Fibroblast of lung (primary cell): ENCODE data around the gene AZIN2. TPM values are rescaled to one million over a fixed set of nuclear protein-coding genes. Genes with fewer than 3 reads are reported as not detected.

Experiments
- DNase-seq, 2 donors: peaks; one replicate each; pipeline versions ENCODE4 v3.0.0 to v3.0.0-alpha.2; 2010; ENCODE audit warnings: low read depth in 2 of 2
- H2AFZ ChIP-seq: 2 replicates; pipeline ENCODE4 v1.5.1; 2012; ENCODE audit warnings: low read length, control low read depth, inconsistent platforms
- H3K27ac ChIP-seq: 2 replicates; pipeline ENCODE4 v1.5.1; 2011; ENCODE audit warnings: low read length, control low read depth; ENCODE audit not compliant: insufficient read depth
- H3K27me3 ChIP-seq: 2 replicates; pipeline ENCODE4 v1.5.1; 2011; ENCODE audit warnings: mild to moderate bottlenecking, low read length; ENCODE audit not compliant: control insufficient read depth, insufficient read depth
- H3K36me3 ChIP-seq: 2 replicates; pipeline ENCODE4 v1.5.1; 2011; ENCODE audit warnings: low read length; ENCODE audit not compliant: control insufficient read depth, insufficient read depth
- H3K4me1 ChIP-seq: 2 replicates; pipeline ENCODE4 v1.5.1; 2011; ENCODE audit warnings: low read length; ENCODE audit not compliant: control insufficient read depth, insufficient read depth; ENCODE audit errors: extremely low read depth
- H3K4me2 ChIP-seq: 2 replicates; pipeline ENCODE4 v1.5.1; 2011; ENCODE audit warnings: low read length, control low read depth; ENCODE audit not compliant: insufficient read depth; ENCODE audit errors: extremely low read depth
- H3K4me3 ChIP-seq, 4 experiments: fragments of 200-600 bp in 1 of 4; sonication (generic) in 1 of 4; replicated peaks in 1 of 4; 2 replicates each; pipeline ENCODE4 v1.5.1; 2011 to 2016; ENCODE audit warnings: low read length in 4 of 4, low read depth in 3 of 4, mild to moderate bottlenecking in 3 of 4, control low read depth in 2 of 4, inconsistent platforms in 1 of 4, mixed read lengths in 1 of 4; ENCODE audit not compliant: insufficient read depth in 1 of 4; ENCODE audit errors: control extremely low read depth in 1 of 4
- H3K79me2 ChIP-seq: 2 replicates; pipeline ENCODE4 v1.5.1; 2012; ENCODE audit warnings: mild to moderate bottlenecking, low read length, inconsistent platforms; ENCODE audit not compliant: control insufficient read depth, insufficient read depth
- H3K9ac ChIP-seq: 2 replicates; pipeline ENCODE4 v1.5.1; 2011; ENCODE audit warnings: mild to moderate bottlenecking, low read length, control low read depth; ENCODE audit not compliant: insufficient read depth
- H3K9me3 ChIP-seq: 2 replicates; pipeline ENCODE4 v1.5.1; 2012; ENCODE audit warnings: low read depth, low read length; ENCODE audit not compliant: control insufficient read depth, insufficient read depth
- H4K20me1 ChIP-seq: 2 replicates; pipeline ENCODE4 v1.5.1; 2011; ENCODE audit warnings: low read length; ENCODE audit not compliant: control insufficient read depth, insufficient read depth; ENCODE audit errors: extremely low read depth
- EZH2 ChIP-seq: IDR thresholded peaks from 2 replicates; pipeline ENCODE4 v1.5.1; 2012; ENCODE audit warnings: low read length, control low read depth, mild to moderate bottlenecking; ENCODE audit errors: missing control alignments
- polyA plus RNA-seq, 2 donors: library from polyadenylated mRNA; depleted of rRNA in 1 of 2; stranded (reverse) in 1 of 2; unstranded in 1 of 2; fragments of >200 nt; gene quantifications; 2 replicates each; pipeline ENCODE4 v1.2.1, GENCODE V29; 2011 to 2012; ENCODE audit warnings: missing spikeins in 1 of 2
- total RNA-seq: library from RNA; depleted of rRNA; stranded (reverse); fragments of >200 nt; gene quantifications from 2 replicates; pipeline ENCODE4 v1.2.1, GENCODE V29; 2014
- TF ChIP-seq, protein P1 (sequence below), 2 donors: IDR thresholded peaks in 1 of 2; conservative IDR thresholded peaks in 1 of 2; 1 replicate in 1 of 2; 2 replicates in 1 of 2; pipeline ENCODE4 v1.5.1; 2011 to 2012; ENCODE audit warnings: low read length in 2 of 2, control low read depth in 1 of 2, inconsistent platforms in 1 of 2, low read depth in 1 of 2, mild to moderate bottlenecking in 1 of 2

AZIN2 gene
- total and polyA plus RNA-seq, 2 donors (not counting 1 experiment from before 2014, with no cell fraction given), result 3.2 to 9.1 TPM

DNA sequence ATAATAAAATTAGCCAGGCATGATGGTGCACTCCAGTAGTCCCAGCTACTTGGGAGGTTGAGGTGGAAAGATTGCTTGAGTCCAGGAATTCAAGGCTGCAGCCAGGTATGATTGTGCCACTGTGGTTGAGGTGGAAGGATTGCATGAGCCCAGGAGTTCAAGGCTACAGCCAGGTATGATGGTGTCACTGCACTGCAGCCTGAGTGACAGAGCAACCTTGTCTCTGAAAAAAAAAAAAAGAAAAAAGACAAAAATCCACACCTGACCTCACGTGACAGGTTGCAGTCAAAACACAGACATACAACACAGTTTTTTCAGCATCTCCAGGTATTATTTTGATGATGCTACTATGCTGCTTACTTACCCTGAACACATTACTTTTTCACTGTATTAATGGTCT lies 39.9 kb upstream of the AZIN2 start:
- H3K36me3 ChIP-seq, result no peaks in the 10 kb centered on the region
- H3K79me2 ChIP-seq, result peaks cover 4% of the 10 kb centered on the region
- no peaks in the 10 kb centered on the region for H3K4me1 ChIP-seq
- H4K20me1 ChIP-seq, result no peaks in the 10 kb centered on the region
- no peak overlapping the region for H3K4me2 ChIP-seq
- no peak overlapping the region for H3K9ac ChIP-seq
- no peaks in the 10 kb centered on the region for H3K9me3 ChIP-seq
- no peak for DNase-seq
- H3K4me3 ChIP-seq, result no peak overlapping the region
- no peak overlapping the region for H2AFZ ChIP-seq
- H3K27ac ChIP-seq, result no peak overlapping the region
- TF ChIP-seq, protein P1, sequence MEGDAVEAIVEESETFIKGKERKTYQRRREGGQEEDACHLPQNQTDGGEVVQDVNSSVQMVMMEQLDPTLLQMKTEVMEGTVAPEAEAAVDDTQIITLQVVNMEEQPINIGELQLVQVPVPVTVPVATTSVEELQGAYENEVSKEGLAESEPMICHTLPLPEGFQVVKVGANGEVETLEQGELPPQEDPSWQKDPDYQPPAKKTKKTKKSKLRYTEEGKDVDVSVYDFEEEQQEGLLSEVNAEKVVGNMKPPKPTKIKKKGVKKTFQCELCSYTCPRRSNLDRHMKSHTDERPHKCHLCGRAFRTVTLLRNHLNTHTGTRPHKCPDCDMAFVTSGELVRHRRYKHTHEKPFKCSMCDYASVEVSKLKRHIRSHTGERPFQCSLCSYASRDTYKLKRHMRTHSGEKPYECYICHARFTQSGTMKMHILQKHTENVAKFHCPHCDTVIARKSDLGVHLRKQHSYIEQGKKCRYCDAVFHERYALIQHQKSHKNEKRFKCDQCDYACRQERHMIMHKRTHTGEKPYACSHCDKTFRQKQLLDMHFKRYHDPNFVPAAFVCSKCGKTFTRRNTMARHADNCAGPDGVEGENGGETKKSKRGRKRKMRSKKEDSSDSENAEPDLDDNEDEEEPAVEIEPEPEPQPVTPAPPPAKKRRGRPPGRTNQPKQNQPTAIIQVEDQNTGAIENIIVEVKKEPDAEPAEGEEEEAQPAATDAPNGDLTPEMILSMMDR (conservative IDR thresholded peaks at IDR 0.05 in 1 of 2, IDR thresholded peaks at IDR 0.05 in 1 of 2; ENCODE audit: low read depth in 1 of 2, low read length in 2 of 2), result no peak
- no peak for TF ChIP-seq EZH2
- no peaks in the 10 kb centered on the region for H3K27me3 ChIP-seq

DNA sequence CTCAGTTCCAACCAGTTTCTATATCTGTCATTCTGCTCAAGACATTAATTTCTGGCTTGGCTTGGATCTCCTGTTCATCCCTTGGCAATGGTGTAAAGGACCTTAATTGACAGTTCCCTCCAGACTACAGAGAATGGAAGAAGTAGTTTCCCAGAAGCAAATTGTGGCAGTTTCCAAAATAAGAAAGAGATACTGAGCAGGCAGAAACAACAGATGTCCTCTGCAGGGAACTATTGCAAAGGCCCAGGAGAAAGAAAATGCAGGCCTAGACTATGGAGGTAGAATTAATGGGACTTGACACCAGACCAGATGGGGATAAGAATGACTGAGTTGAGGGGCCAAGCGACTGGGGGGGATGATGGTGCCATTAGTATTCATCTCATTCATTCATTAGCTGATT lies 38.1 kb upstream of the AZIN2 start:
- H4K20me1 ChIP-seq, result no peaks in the 10 kb centered on the region
- H3K79me2 ChIP-seq, result no peaks in the 10 kb centered on the region
- no peak overlapping the region for H3K4me2 ChIP-seq
- H3K9me3 ChIP-seq, result no peaks in the 10 kb centered on the region
- H3K36me3 ChIP-seq, result no peaks in the 10 kb centered on the region
- no peak overlapping the region for H3K27ac ChIP-seq
- DNase-seq, result no peak
- H3K4me3 ChIP-seq, result no peak overlapping the region
- no peak for TF ChIP-seq EZH2
- TF ChIP-seq, protein P1 (conservative IDR thresholded peaks at IDR 0.05 in 1 of 2, IDR thresholded peaks at IDR 0.05 in 1 of 2; ENCODE audit: low read depth in 1 of 2, low read length in 2 of 2), result no peak
- H3K27me3 ChIP-seq, result no peaks in the 10 kb centered on the region
- no peak overlapping the region for H3K9ac ChIP-seq
- no peak overlapping the region for H2AFZ ChIP-seq
- no peaks in the 10 kb centered on the region for H3K4me1 ChIP-seq

DNA sequence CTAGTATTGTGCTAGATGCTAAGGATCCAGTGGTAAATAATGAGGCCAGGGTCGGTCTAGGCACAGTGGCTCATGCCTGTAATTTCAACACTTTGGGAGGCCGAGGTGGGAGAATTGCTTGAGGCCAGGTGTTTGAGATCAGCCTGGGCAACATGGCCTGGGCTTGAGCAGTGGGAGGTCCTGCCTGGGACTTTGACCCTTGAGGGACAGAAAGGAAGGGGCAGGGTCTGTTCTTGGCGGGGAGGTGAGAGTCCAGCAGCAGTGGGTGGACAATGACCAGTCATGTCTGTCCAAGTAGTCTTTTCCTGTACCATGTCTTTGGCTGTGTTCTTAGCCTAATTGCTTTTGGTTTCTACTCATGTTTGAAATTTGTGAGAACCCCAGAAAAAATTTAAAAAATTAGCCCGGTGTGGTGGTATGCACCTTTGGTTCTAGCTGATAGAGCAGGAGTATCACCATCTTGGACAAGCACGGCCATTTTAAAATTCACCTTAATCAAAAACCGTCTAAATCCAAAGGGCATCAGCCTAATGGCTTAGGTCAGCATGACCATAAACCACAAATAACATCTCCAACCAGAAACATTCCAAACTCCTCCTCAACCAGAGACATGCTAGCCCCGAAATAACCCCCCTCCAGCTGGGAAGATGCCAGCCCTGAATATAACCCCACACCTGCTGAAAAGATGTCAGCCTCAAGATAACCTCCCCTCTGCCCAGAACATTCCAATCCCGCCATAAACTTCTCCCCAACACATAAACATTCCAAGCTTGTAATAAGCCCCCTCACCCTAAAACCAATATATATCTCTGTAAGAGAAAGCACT lies 37.5 kb upstream of the AZIN2 start:
- H3K27me3 ChIP-seq, result no peaks in the 10 kb centered on the region
- no peak overlapping the region for H3K9ac ChIP-seq
- H4K20me1 ChIP-seq, result no peaks in the 10 kb centered on the region
- no peaks in the 10 kb centered on the region for H3K9me3 ChIP-seq
- H3K36me3 ChIP-seq, result no peaks in the 10 kb centered on the region
- H3K4me2 ChIP-seq, result no peak overlapping the region
- no peaks in the 10 kb centered on the region for H3K79me2 ChIP-seq
- H2AFZ ChIP-seq, result no peak overlapping the region
- H3K4me1 ChIP-seq, result peaks cover 2% of the 10 kb centered on the region
- TF ChIP-seq, protein P1 (conservative IDR thresholded peaks at IDR 0.05 in 1 of 2, IDR thresholded peaks at IDR 0.05 in 1 of 2; ENCODE audit: low read depth in 1 of 2, low read length in 2 of 2), result no peak
- TF ChIP-seq EZH2, result no peak
- peak in 1 of 2 donors; percentile 50 for DNase-seq
- no peak overlapping the region for H3K4me3 ChIP-seq
- no peak overlapping the region for H3K27ac ChIP-seq
